Vagina (tissue), 2 donors: ENCODE results near the gene CSF3. TPM values are rescaled to one million over a fixed set of nuclear protein-coding genes. Genes with fewer than 3 reads are reported as not detected.

ENCODE experiments used
- DNase-seq, 2 donors: peaks; one replicate each; pipeline ENCODE4 v3.0.0-alpha.2; 2017; ENCODE audit errors: extremely low spot score in 2 of 2
- H3K27ac ChIP-seq: fragments of 200-600 bp; sonication (generic); one replicate; pipeline ENCODE4 v1.5.1; 2019
- H3K27me3 ChIP-seq: fragments of 200-600 bp; sonication (generic); one replicate; pipeline ENCODE4 v1.5.1; 2019
- H3K36me3 ChIP-seq, 2 donors: fragments of 200-600 bp; sonication (generic); one replicate each; pipeline ENCODE4 v1.5.1; 2017 to 2019
- H3K4me1 ChIP-seq: fragments of 200-600 bp; sonication (generic); one replicate; pipeline ENCODE4 v1.5.1; 2019
- H3K4me3 ChIP-seq, 2 donors: fragments of 200-600 bp; sonication (generic); 1 replicate in 1 of 2; 2 replicates in 1 of 2; pipeline ENCODE4 v1.5.1; 2016 to 2019
- H3K9me3 ChIP-seq: fragments of 200-600 bp; sonication (generic); one replicate; pipeline ENCODE4 v1.5.1; 2019
- POLR2A ChIP-seq, 2 donors: fragments of 450-650 bp; IDR thresholded peaks; one replicate each; pipeline ENCODE4 v1.6.1; 2017; ENCODE audit warnings: antibody characterized with exemption in 2 of 2, mild to moderate bottlenecking in 2 of 2, moderate library complexity in 2 of 2
- POLR2AphosphoS5 ChIP-seq, 2 donors: sonication (generic); formaldehyde crosslinking; IDR thresholded peaks; one replicate each; pipeline ENCODE4 v1.9.0; 2017; ENCODE audit warnings: antibody characterized with exemption in 2 of 2, mild to moderate bottlenecking in 2 of 2, low read depth in 1 of 2; ENCODE audit not compliant: insufficient read depth in 1 of 2
- intact Hi-C: fragments of 100-400 bp; cut with DNase I; formaldehyde crosslinking; loops from one replicate; pipeline ENCODE4 v1.15.1; 2023
- total RNA-seq: library from RNA; depleted of rRNA; stranded (reverse); fragments of >200 nt; gene quantifications from one replicate; pipeline ENCODE4 v1.2.3, GENCODE V29; 2016
- TF ChIP-seq, protein P1 (sequence below), 3 experiments: fragments of 450-650 bp in 2 of 3; fragments of 200-600 bp in 1 of 3; sonication (generic) in 1 of 3; IDR thresholded peaks; one replicate each; pipeline ENCODE4 v1.5.1; 2017 to 2019; ENCODE audit warnings: antibody characterized with exemption in 3 of 3, mild to moderate bottlenecking in 2 of 3, moderate library complexity in 2 of 3

CSF3 gene, protein sequence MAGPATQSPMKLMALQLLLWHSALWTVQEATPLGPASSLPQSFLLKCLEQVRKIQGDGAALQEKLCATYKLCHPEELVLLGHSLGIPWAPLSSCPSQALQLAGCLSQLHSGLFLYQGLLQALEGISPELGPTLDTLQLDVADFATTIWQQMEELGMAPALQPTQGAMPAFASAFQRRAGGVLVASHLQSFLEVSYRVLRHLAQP
- 25.3 TPM for total RNA-seq

DNA sequence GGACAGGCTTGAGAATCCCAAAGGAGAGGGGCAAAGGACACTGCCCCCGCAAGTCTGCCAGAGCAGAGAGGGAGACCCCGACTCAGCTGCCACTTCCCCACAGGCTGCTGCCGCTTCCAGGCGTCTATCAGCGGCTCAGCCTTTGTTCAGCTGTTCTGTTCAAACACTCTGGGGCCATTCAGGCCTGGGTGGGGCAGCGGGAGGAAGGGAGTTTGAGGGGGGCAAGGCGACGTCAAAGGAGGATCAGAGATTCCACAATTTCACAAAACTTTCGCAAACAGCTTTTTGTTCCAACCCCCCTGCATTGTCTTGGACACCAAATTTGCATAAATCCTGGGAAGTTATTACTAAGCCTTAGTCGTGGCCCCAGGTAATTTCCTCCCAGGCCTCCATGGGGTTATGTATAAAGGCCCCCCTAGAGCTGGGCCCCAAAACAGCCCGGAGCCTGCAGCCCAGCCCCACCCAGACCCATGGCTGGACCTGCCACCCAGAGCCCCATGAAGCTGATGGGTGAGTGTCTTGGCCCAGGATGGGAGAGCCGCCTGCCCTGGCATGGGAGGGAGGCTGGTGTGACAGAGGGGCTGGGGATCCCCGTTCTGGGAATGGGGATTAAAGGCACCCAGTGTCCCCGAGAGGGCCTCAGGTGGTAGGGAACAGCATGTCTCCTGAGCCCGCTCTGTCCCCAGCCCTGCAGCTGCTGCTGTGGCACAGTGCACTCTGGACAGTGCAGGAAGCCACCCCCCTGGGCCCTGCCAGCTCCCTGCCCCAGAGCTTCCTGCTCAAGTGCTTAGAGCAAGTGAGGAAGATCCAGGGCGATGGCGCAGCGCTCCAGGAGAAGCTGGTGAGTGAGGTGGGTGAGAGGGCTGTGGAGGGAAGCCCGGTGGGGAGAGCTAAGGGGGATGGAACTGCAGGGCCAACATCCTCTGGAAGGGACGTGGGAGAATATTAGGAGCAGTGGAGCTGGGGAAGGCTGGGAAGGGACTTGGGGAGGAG is at the start of gene CSF3:
TSS of gene CSF3 (plus strand) at position 436 of the 993 bp plus-strand sequence. CDS start at position 471, 35 bp downstream.
- intact Hi-C loops: loop anchor here (5.0 kb wide), 2 partner anchors 97 to 152 kb away; no protein-coding TSS in a partner anchor
- peak within 1 kb of the TSS; percentile 89 for H3K27ac ChIP-seq
- peak within 1 kb of the TSS in 1 of 2 donors; percentile 2 for H3K4me3 ChIP-seq
- H3K27me3 ChIP-seq: no peaks in the 10 kb centered on the region
- H3K4me1 ChIP-seq: peaks cover 71% of the 10 kb centered on the region
- TF ChIP-seq POLR2A (IDR thresholded peaks at IDR 0.05): no peak
- no peak for TF ChIP-seq POLR2AphosphoS5 (IDR thresholded peaks at IDR 0.05; ENCODE audit: insufficient read depth in 1 of 2, low read depth in 1 of 2)
- TF ChIP-seq, protein P1, sequence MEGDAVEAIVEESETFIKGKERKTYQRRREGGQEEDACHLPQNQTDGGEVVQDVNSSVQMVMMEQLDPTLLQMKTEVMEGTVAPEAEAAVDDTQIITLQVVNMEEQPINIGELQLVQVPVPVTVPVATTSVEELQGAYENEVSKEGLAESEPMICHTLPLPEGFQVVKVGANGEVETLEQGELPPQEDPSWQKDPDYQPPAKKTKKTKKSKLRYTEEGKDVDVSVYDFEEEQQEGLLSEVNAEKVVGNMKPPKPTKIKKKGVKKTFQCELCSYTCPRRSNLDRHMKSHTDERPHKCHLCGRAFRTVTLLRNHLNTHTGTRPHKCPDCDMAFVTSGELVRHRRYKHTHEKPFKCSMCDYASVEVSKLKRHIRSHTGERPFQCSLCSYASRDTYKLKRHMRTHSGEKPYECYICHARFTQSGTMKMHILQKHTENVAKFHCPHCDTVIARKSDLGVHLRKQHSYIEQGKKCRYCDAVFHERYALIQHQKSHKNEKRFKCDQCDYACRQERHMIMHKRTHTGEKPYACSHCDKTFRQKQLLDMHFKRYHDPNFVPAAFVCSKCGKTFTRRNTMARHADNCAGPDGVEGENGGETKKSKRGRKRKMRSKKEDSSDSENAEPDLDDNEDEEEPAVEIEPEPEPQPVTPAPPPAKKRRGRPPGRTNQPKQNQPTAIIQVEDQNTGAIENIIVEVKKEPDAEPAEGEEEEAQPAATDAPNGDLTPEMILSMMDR (IDR thresholded peaks at IDR 0.05): no peak
- H3K9me3 ChIP-seq: no peaks in the 10 kb centered on the region
- H3K36me3 ChIP-seq: peaks cover 0 to 9% of the 10 kb centered on the region in 2 donors
- DNase-seq: no peak

DNA sequence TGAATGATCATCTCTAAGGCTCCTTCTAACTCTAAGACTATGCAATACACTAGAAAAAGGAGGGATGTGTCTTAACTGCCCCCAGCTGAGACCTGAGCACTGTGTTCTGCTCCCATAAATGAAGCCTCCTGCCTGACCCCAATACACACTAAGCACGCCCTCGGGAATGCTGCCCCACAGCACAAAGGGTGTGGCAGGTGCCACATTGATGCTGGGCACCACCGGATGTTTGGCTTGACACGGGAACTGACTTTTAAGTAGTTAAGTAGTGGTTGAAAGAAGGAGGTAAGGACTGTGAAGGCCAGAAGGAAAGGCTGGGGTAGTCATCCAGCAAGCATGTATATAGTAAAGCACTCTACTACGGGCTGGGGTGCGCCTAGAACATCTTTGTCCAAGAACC is 48.5 kb upstream of the CSF3 start:
- intact Hi-C loops: no loop called here
- no peak overlapping the region for H3K27ac ChIP-seq
- TF ChIP-seq, protein P1 (IDR thresholded peaks at IDR 0.05): no peak
- no peak for TF ChIP-seq POLR2A (IDR thresholded peaks at IDR 0.05)
- TF ChIP-seq POLR2AphosphoS5 (IDR thresholded peaks at IDR 0.05; ENCODE audit: insufficient read depth in 1 of 2, low read depth in 1 of 2): no peak
- H3K27me3 ChIP-seq: no peaks in the 10 kb centered on the region
- no peak overlapping the region for H3K4me3 ChIP-seq
- no peaks in the 10 kb centered on the region for H3K4me1 ChIP-seq
- no peaks in the 10 kb centered on the region for H3K36me3 ChIP-seq
- no peaks in the 10 kb centered on the region for H3K9me3 ChIP-seq
- no peak for DNase-seq

GRCh38 chr17:39968761-39969160 is 46.5 kb upstream of the CSF3 start:
- TF ChIP-seq POLR2A (IDR thresholded peaks at IDR 0.05) (no peak), POLR2AphosphoS5 (IDR thresholded peaks at IDR 0.05; ENCODE audit: insufficient read depth in 1 of 2, low read depth in 1 of 2) (no peak)
- TF ChIP-seq, protein P1 (IDR thresholded peaks at IDR 0.05): no peak
- no peak overlapping the region for H3K4me3 ChIP-seq
- intact Hi-C loops: no loop called here
- no peaks in the 10 kb centered on the region for H3K4me1 ChIP-seq
- no peaks in the 10 kb centered on the region for H3K27me3 ChIP-seq
- no peaks in the 10 kb centered on the region for H3K36me3 ChIP-seq
- no peaks in the 10 kb centered on the region for H3K9me3 ChIP-seq
- DNase-seq: no peak
- no peak overlapping the region for H3K27ac ChIP-seq

DNA sequence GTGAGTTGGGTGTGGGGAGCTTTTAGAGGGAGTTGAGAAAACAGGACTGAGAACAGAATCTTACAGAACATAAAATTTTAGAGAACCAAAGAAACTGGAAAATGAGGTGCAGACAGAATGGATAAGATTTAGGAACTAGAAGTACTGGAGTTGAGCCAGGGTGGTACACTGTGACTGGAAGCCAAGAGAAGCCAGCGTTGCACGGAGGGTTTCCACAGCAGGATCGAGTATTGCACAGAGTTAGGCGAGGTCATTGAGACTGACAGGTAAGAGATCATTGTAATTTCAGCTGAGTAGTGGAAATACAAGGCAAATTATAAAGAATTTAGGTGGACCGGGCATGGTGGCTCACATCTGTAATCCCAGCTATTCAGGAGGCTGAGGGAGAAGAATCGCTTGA is 45.9 kb upstream of the CSF3 start:
- TF ChIP-seq POLR2AphosphoS5 (IDR thresholded peaks at IDR 0.05; ENCODE audit: insufficient read depth in 1 of 2, low read depth in 1 of 2) (no peak), POLR2A (IDR thresholded peaks at IDR 0.05) (no peak)
- TF ChIP-seq, protein P1 (IDR thresholded peaks at IDR 0.05): no peak
- Histone ChIP-seq H3K9me3 (no peaks in the 10 kb centered on the region), H3K4me1 (no peaks in the 10 kb centered on the region), H3K27ac (no peak overlapping the region), H3K27me3 (no peaks in the 10 kb centered on the region), H3K36me3 (no peaks in the 10 kb centered on the region), H3K4me3 (no peak overlapping the region)
- intact Hi-C loops: no loop called here
- no peak for DNase-seq
